ENCODE measurements around the gene EVI2A.

Gene EVI2A

GRCh38 chr17:31272236-31272635 lies 49.2 kb downstream of the EVI2A start:
- DNase-seq = no peak

DNA sequence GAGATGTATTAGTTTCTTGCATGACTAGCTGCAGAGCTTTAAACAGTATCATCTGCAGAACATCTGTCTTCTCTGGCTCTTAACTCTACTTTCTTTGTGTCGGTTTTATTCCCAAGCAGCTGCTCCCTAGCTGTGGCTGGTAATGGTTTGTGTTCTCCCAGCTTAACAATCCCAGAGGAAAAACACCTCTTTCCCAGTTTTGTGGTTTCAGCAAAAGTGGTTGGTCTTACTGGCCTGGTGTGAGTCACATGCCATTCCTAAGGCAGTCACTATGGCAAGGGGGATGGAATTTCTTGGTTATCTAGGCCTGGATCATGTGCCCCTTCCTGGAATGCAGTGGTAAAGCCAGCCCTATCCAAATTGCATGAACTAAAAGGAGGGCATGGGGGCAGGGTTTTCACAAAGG lies 51.8 kb downstream of the EVI2A start:
- DNase-seq = no peak

- no peak for DNase-seq
Measured at GRCh38 chr17:31269036-31269577, 52.3 kb downstream of the EVI2A start.

All from right forelimb (tissue), 1 donor.